Measurements from ENCODE around the gene CCDC50.

The CCDC50 gene

DNA sequence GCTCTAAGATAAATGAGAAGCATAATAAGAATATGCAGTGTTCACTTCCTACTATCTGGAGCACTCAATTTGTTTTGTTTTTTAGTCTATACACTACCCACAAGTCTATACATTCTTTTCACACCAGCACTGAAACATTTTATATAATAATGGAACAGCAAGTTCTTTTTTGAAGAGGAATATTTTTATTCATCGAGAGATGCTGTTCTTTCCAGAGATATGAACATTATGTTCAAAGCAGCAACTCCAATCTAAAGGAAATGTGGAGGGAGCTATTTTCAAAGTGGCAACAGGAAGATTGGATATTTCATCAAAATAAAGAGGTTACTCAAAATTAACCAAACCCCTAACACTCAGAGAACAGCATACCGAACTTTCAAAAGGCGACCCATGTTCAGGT lies 115.4 kb downstream of the CCDC50 start:
- TF ChIP-seq CTCF (conservative IDR thresholded peaks at IDR 0.05; ENCODE audit: low read depth, low read length), result no peak
- H3K4me3 ChIP-seq (ENCODE audit: low read depth, low read length), result no peak overlapping the region
- DNase-seq (ENCODE audit: low read depth), result no peak

All from choroid plexus epithelial cell (primary cell).